ENCODE data around the gene SKAP1.
"Not testable (repeated sequence)": the region's sequence is repeated elsewhere in the genome, so short reads cannot be mapped to it uniquely, and the experiment has no call there.

Gene SKAP1

DNA sequence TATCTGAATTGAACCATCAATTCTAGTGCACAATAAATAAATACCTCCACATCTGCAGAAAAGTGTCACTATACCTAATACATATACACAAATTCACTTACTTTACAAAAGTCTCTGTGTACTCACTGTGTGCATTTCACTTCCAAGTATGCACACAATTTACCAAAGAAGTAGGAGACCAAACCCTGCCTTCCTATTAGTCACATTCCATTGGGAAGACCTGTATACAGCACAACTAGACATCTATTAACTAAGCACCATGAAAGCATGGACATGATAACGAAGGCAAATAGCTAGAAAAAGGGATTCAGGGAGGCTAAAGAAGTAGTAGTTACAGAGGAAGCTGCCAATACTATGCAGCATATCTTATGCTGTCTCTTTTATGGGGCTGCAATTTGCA lies 183.0 kb downstream of the SKAP1 start:
- TF ChIP-seq, protein P1, sequence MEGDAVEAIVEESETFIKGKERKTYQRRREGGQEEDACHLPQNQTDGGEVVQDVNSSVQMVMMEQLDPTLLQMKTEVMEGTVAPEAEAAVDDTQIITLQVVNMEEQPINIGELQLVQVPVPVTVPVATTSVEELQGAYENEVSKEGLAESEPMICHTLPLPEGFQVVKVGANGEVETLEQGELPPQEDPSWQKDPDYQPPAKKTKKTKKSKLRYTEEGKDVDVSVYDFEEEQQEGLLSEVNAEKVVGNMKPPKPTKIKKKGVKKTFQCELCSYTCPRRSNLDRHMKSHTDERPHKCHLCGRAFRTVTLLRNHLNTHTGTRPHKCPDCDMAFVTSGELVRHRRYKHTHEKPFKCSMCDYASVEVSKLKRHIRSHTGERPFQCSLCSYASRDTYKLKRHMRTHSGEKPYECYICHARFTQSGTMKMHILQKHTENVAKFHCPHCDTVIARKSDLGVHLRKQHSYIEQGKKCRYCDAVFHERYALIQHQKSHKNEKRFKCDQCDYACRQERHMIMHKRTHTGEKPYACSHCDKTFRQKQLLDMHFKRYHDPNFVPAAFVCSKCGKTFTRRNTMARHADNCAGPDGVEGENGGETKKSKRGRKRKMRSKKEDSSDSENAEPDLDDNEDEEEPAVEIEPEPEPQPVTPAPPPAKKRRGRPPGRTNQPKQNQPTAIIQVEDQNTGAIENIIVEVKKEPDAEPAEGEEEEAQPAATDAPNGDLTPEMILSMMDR (conservative IDR thresholded peaks at IDR 0.05) = no peak
- H3K27ac ChIP-seq = no peak overlapping the region

DNA sequence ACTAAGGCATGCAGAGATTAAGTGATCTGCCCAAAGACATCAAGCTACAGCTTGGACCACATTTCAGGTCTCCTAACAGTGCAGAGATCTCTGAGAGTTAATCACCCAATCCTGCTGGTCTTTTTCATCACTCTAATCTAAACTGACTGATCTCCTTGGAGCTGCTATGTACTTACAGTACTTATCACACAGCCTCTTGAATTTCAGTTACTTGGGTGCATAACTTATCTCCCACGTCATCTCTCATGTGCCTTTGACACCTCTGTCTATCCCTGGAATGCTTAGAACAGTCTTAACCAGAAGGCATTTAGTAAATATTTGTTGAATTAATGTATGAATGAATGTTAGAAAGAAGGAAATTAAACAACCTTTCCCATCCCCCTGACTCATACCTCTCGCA lies 183.4 kb downstream of the SKAP1 start:
- TF ChIP-seq, protein P1 (conservative IDR thresholded peaks at IDR 0.05) = no peak
- no peak overlapping the region for H3K27ac ChIP-seq

DNA sequence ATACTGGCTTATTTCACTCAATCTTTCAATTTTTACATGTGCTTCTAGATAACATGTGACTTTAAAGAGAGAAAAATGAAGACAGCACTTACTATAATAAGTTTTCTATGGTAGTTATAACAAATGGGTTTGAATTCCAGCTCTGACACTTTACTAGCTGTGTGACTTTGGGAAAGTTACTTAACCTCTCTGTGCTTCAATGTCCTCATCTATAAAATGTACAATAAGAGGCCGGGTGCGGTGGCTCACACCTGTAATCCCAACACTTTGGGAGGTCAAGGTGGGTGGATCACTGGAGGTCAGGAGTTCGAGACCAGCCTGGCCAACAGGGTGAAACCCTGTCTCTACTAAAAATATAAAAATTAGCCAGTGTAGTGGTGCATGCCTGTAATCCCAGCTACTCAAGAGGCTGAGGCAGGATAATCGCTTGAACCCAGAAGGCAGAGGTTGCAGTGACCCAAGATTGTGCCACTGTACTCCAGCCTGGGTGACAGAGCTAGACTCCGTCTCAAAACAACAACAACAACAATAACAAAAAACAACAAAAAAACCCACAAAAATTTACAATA lies 184.5 kb downstream of the SKAP1 start:
- not testable (repeated sequence) for H3K27ac ChIP-seq

DNA sequence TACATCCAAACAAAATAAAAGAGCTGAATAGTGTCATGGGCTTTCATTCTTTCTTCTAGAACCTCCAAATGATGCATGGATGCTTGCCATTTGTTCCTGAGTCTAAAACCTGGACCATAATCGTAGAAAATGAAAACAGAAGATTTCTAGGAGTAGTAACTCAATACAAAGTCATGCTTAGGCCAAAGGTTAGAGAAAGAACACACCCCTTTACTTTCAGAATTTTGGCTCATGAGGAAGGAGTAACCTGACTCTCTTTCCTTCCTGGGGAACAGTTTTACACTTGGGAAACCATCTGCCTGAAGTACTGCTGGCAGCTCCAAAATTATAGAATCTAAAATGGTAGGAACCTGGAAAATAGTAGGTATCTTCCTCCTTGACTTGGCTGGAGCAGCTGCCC lies 185.2 kb downstream of the SKAP1 start:
- H3K27ac ChIP-seq = peak overlapping the region; percentile 45
- TF ChIP-seq, protein P1 (conservative IDR thresholded peaks at IDR 0.05) = no peak

DNA sequence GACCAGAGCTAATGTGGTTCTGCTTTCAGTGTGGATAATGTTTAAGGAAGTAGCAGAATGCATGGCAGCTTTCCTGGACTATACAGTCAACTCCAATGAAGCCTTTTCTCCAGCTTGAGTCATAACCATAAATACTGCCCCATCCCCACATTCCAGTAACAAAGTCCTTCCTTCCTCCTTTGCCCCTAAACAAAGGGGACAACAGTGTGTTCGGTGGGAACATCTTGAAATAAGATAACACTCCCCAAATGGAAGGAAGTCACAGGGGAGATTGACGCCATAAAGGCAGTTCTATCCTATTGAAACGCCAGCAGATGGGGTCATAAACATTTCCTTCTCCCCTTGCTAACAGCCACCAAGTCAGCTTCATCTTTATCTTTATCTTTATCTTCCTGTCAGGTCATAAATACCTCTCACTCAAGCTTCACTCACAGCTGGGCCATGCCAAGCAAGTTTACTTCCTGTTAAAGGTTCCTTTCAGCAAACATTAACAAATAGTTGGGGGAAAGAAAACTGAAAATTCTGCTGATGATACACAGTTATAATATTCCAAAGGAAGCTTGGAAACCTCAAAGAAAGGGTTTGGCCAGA lies 185.8 kb downstream of the SKAP1 start:
- TF ChIP-seq, protein P1 (conservative IDR thresholded peaks at IDR 0.05) = no peak
- H3K27ac ChIP-seq = peak overlapping the region; percentile 45

DNA sequence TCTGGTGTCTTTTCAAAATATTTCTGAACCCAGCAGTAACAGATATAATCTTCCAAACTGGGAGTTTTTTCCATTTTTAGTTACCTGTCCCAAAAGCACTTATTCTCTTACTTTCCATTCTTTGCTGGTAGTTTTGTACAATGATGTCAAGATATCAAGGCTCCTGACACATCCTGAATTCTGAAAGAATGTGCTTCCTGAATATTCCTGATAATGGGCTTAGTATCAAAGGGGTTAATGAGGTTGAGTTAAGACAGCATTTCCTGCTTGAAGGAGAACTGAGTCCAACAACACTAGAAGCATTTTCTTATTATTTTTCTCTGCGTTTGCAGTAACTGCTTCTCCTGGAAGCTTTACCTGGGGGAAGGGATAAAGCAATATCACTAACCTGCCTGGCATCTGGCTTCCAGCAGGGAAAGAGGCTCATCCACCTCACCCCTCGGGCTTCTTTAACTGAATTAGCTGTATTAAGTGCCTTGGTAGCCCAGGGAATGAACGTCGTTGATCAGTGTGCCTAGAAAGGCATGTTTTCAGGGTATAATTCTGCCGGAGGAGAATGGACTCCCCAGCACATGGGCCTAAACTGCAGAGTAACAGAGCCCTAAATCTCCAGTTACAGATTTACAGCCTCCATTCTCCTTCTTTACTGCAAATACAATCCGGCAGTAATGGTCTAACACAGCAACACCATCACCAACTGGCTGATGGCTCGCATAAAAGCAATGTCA lies 188.1 kb downstream of the SKAP1 start:
- H3K27ac ChIP-seq = no peak overlapping the region
- TF ChIP-seq, protein P1 (conservative IDR thresholded peaks at IDR 0.05) = no peak

DNA sequence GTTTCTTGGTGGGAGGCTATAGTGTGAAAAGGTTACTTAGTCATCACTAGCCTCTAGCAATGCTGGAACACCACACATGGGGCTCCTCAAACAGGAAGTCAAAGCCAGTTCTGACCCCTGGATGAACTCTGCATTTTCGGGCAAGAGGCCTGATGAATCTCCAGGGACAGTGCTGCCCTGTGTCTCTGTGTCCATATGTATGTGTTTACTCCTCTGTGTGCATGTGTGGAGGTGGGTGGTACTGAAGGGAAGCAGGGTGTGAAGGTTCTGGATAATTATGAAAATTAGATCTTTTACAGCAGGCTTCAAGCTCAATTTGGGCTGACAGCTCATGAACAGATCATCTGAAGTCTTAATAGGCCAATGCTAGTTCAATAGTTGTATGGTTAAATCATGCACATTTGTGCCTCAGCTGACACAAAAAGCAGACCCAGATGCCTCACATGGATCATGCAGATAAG lies 188.9 kb downstream of the SKAP1 start:
- H3K27ac ChIP-seq = no peak overlapping the region
- TF ChIP-seq, protein P1 (conservative IDR thresholded peaks at IDR 0.05) = no peak

Data from VCaP (cell line).